GM12878 (cell line): ENCODE data around the gene MAP1LC3A. TPM values are rescaled to one million over a fixed set of nuclear protein-coding genes. Genes with fewer than 3 reads are reported as not detected.

Experiments
- ATAC-seq: fragments of 200-7000 bp; cut with Tn5 transposase; 3 replicates; pipeline ENCODE4 v1.9.1; 2020; ENCODE audit warnings: mild to moderate bottlenecking, moderate library complexity
- BruUV-seq: library from RNA; stranded (reverse); fragments of 400-500 nt; replicated peaks from 2 replicates; lab custom pipeline; 2021; lab: Mats Ljungman, UMichigan
- CTCF ChIA-PET: fragments of 300-600 bp; sonication (Branson Sonifier 250); formaldehyde crosslinking; extraction: SDS; loops from one replicate; lab custom pipeline; 2021; ENCODE audit warnings: inconsistent platforms; lab: Yijun Ruan, JAX
- POLR2A ChIA-PET: fragments of 350-600 bp; formaldehyde crosslinking; extraction: SDS; loops from one replicate; lab custom pipeline; 2021; ENCODE audit warnings: inconsistent platforms; lab: Charles Lee
- RAD21 ChIA-PET: fragments of 300-600 bp; sonication (Branson Sonifier 250); formaldehyde crosslinking; loops from one replicate; lab custom pipeline; 2023; ENCODE audit warnings: antibody characterized with exemption; ENCODE audit not compliant: unreplicated experiment; lab: Charles Lee
- SMC1A ChIA-PET: fragments of 300-600 bp; sonication (Branson Sonifier 250); formaldehyde crosslinking; loops from one replicate; lab custom pipeline; 2023; ENCODE audit not compliant: unreplicated experiment, uncharacterized antibody; lab: Charles Lee
- DNase-seq: peaks from one replicate; pipeline ENCODE4 v3.0.0-alpha.2; 2011; ENCODE audit warnings: low read depth, low spot score
- FAIRE-seq: peaks from 3 replicates; lab custom pipeline; 2011; peaks lifted over from hg19 to GRCh38; lab: Jason Lieb, UNC
- H2AFZ ChIP-seq: 2 replicates; pipeline ENCODE4 v1.6.0; 2011; ENCODE audit warnings: low read depth, low read length, control low read depth; ENCODE audit not compliant: control insufficient read depth
- H3K27ac ChIP-seq: 2 replicates; pipeline ENCODE4 v1.5.1; 2011; ENCODE audit warnings: control low read depth; ENCODE audit not compliant: control insufficient read depth, insufficient read depth
- H3K27me3 ChIP-seq, 2 experiments: replicated peaks in 1 of 2; 2 replicates each; pipeline versions ENCODE4 v1.6.0 to v1.6.1; 2011; ENCODE audit warnings: low read length in 1 of 2; ENCODE audit not compliant: control insufficient read depth in 2 of 2, insufficient read depth in 2 of 2
- H3K36me3 ChIP-seq, 2 experiments: 2 replicates each; pipeline ENCODE4 v1.5.1; 2011; ENCODE audit warnings: low read length in 1 of 2; ENCODE audit not compliant: control insufficient read depth in 2 of 2, insufficient read depth in 2 of 2
- H3K4me1 ChIP-seq: 2 replicates; pipeline ENCODE4 v1.6.1; 2011; ENCODE audit warnings: mild to moderate bottlenecking, low read length, moderate library complexity, mixed read lengths; ENCODE audit not compliant: control insufficient read depth, insufficient read depth
- H3K4me2 ChIP-seq: 2 replicates; pipeline ENCODE4 v1.6.0; 2011; ENCODE audit warnings: control low read depth; ENCODE audit not compliant: control insufficient read depth, insufficient read depth
- H3K4me3 ChIP-seq: fragments of 200-600 bp; sonication (generic); 2 replicates; pipeline ENCODE4 v1.5.1; 2016
- H3K79me2 ChIP-seq: 2 replicates; pipeline ENCODE4 v1.6.0; 2011; ENCODE audit warnings: low read length; ENCODE audit not compliant: control insufficient read depth, insufficient read depth
- H3K9ac ChIP-seq: 2 replicates; pipeline ENCODE4 v1.8.0; 2011; ENCODE audit warnings: low read length, control low read depth, mixed read lengths; ENCODE audit not compliant: control insufficient read depth, insufficient read depth
- H3K9me3 ChIP-seq: replicated peaks from 3 replicates; pipeline ENCODE4 v1.5.1; 2011; ENCODE audit warnings: mild to moderate bottlenecking, low read length; ENCODE audit not compliant: control insufficient read depth, insufficient read depth
- H4K20me1 ChIP-seq: 2 replicates; pipeline ENCODE4 v1.6.0; 2011; ENCODE audit not compliant: control insufficient read depth, insufficient read depth
- CBFB ChIP-seq: IDR thresholded peaks from 2 replicates; pipeline ENCODE4 v1.6.1; 2016; ENCODE audit warnings: antibody characterized with exemption, low read depth
- CHD1 ChIP-seq: IDR thresholded peaks from 2 replicates; pipeline ENCODE4 v1.6.1; 2012; ENCODE audit warnings: low read depth, low read length, improper control_type of control experiment
- CHD2 ChIP-seq: IDR thresholded peaks from 2 replicates; pipeline ENCODE4 v1.6.1; 2011; ENCODE audit warnings: low read depth, low read length, improper control_type of control experiment, borderline replicate concordance
- EGR1 ChIP-seq, 2 experiments: IDR thresholded peaks; 1 replicate in 1 of 2; 2 replicates in 1 of 2; pipeline ENCODE4 v1.6.1; 2011 to 2012; ENCODE audit warnings: low read depth in 2 of 2, low read length in 2 of 2, borderline replicate concordance in 1 of 2, mild to moderate bottlenecking in 1 of 2, moderate library complexity in 1 of 2
- ETV6 ChIP-seq, 2 experiments: fragments of 450-650 bp in 1 of 2; IDR thresholded peaks in 1 of 2; conservative IDR thresholded peaks in 1 of 2; 2 replicates each; pipeline ENCODE4 v1.6.1; 2014; ENCODE audit warnings: antibody characterized with exemption in 1 of 2, borderline replicate concordance in 1 of 2, low read depth in 1 of 2, mild to moderate bottlenecking in 1 of 2, moderate library complexity in 1 of 2
- HDAC6 ChIP-seq: fragments of 200-600 bp; sonication (generic); IDR thresholded peaks from one replicate; pipeline ENCODE4 v1.8.0; 2017; ENCODE audit warnings: antibody characterized with exemption; ENCODE audit not compliant: unreplicated experiment
- KDM1A ChIP-seq: fragments of 200-600 bp; sonication (generic); IDR thresholded peaks from 2 replicates; pipeline ENCODE4 v1.6.1; 2016; ENCODE audit warnings: borderline replicate concordance
- MEF2A ChIP-seq: IDR thresholded peaks from 2 replicates; pipeline ENCODE4 v1.6.1; 2011; ENCODE audit warnings: low read depth, mild to moderate bottlenecking, low read length, moderate library complexity; ENCODE audit not compliant: insufficient read depth
- NFYA ChIP-seq: IDR thresholded peaks from 2 replicates; pipeline ENCODE4 v1.6.1; 2011; ENCODE audit warnings: low read depth, mild to moderate bottlenecking, low read length, improper control_type of control experiment, borderline replicate concordance
- NR2F1 ChIP-seq: fragments of 450-650 bp; conservative IDR thresholded peaks from 2 replicates; pipeline ENCODE4 v1.6.1; 2017; ENCODE audit warnings: mild to moderate bottlenecking
- RAD51 ChIP-seq: fragments of 450-650 bp; IDR thresholded peaks from 2 replicates; pipeline ENCODE4 v1.6.1; 2016; ENCODE audit warnings: moderate library complexity, mild to moderate bottlenecking, inconsistent platforms
- RELA ChIP-seq: fragments of 450-650 bp; IDR thresholded peaks from 2 replicates; pipeline ENCODE4 v1.8.0; 2014; ENCODE audit warnings: borderline replicate concordance; ENCODE audit not compliant: partially characterized antibody
- SIX5 ChIP-seq: IDR thresholded peaks from 2 replicates; pipeline ENCODE4 v1.6.1; 2011; ENCODE audit warnings: mild to moderate bottlenecking, low read depth, low read length, moderate library complexity; ENCODE audit not compliant: severe bottlenecking
- ZNF274 ChIP-seq: IDR thresholded peaks from one replicate; pipeline ENCODE4 v1.8.0; 2011; ENCODE audit not compliant: insufficient read length, insufficient read depth
- WGBS: methylation state at CpG from one replicate; pipeline ENCODE4 v1.1.6; 2016; ENCODE audit warnings: low lambda C conversion rate; ENCODE audit not compliant: insufficient replicate concordance, insufficient coverage; ENCODE audit errors: missing lambda C conversion rate; 5-methylcytosine and 5-hydroxymethylcytosine counted together
- in situ Hi-C: fragments of 300-500 bp; cut with MboI; formaldehyde crosslinking; loops from 9 replicates; pipeline ENCODE4 v1.14.3; 2018; ENCODE audit warnings: mixed read lengths
- intact Hi-C: fragments of 100-400 bp; cut with micrococcal nuclease; formaldehyde crosslinking; loops from one replicate; pipeline ENCODE4 v1.14.2; 2022; ENCODE audit not compliant: unreplicated experiment
- polyA plus RNA-seq, 11 experiments: library from polyadenylated mRNA; depleted of rRNA in 4 of 11; unstranded in 6 of 11; stranded (reverse) in 5 of 11; fragments of >200 nt; fragmentation: Nextera tagmentation in 4 of 11; fragmentation: Illumina TruSeq in 1 of 11; extraction: Ambion mirVana in 4 of 11; extraction: Trizol in 1 of 11; gene quantifications; 1 replicate in 1 of 11; 2 replicates in 10 of 11; pipeline versions ENCODE4 v1.2.1 to v1.2.3, GENCODE V29; 2011 to 2016; ENCODE audit warnings: inconsistent platforms in 2 of 11, missing spikeins in 2 of 11, low read depth in 1 of 11
- total RNA-seq, 4 experiments: library from RNA; depleted of rRNA in 3 of 4; stranded (reverse); fragments of >200 nt in 3 of 4; fragmentation: Illumina TruSeq in 1 of 4; extraction: Trizol in 1 of 4; gene quantifications; 2 replicates each; pipeline versions ENCODE4 v1.2.1 to v1.2.3, GENCODE V29; 2013 to 2021

MAP1LC3A gene
- total and polyA plus RNA-seq, 10 of the 15 experiments (the other 5 are each of a cell fraction or from before 2014, with no cell fraction given) = 0.27 to 1.2 (median 0.39) TPM; not detected in 4

GRCh38 chr20:34540596-34541263 lies 17.8 kb upstream of the MAP1LC3A start:
- no TSS peak for BruUV-seq
- Histone ChIP-seq H4K20me1 (no peaks in the 10 kb centered on the region), H3K4me2 (no peak overlapping the region)
- no peak for DNase-seq
- TF ChIP-seq MEF2A (no peak), CHD1 (no peak), RAD51 (no peak), ZNF274 (no peak), HDAC6 (no peak), EGR1 (IDR thresholded peaks at IDR 0.05; ENCODE audit: borderline replicate concordance in 1 of 2, low read depth in 2 of 2, low read length in 2 of 2) (no peak), ETV6 (conservative IDR thresholded peaks at IDR 0.05 in 1 of 2, IDR thresholded peaks at IDR 0.05 in 1 of 2; ENCODE audit: borderline replicate concordance in 1 of 2, low read depth in 1 of 2) (no peak), CHD2 (no peak), RELA (no peak), NFYA (no peak), SIX5 (no peak), KDM1A (no peak), NR2F1 (no peak), CBFB (no peak)
- TF ChIP-seq, all 136 proteins: peak for 0
- CTCF ChIA-PET = interaction anchor here (0.6 to 5.7 kb wide), 9 partner anchors 18 to 234 kb away, joined by 3 to 93 read pairs (median 4); no protein-coding TSS in a partner anchor
- Histone ChIP-seq H3K4me1 (peaks cover 4% of the 10 kb centered on the region; the same call in 1 of the 2 replicates), H3K79me2 (no peaks in the 10 kb centered on the region), H3K4me3 (no peak overlapping the region), H3K27me3 (no peaks in the 10 kb centered on the region), H3K9ac (no peak overlapping the region), H3K36me3 (peaks cover 9 to 17% of the 10 kb centered on the region in 2 experiments; a peak in 3 of 4 replicates), H3K27ac (peak overlapping the region; percentile 46; the same call in 1 of the 2 replicates), H3K9me3 (no peaks in the 10 kb centered on the region), H2AFZ (no peak overlapping the region)
- FAIRE-seq = no peak
- RAD21 ChIA-PET = interaction anchor here (1.6 to 5.7 kb wide), 3 partner anchors 167 to 229 kb away, joined by 5 to 21 read pairs (median 9); no protein-coding TSS in a partner anchor
- intact Hi-C loops (no loop called here), in situ Hi-C loops (no loop called here)
- POLR2A ChIA-PET = no interaction called here
- SMC1A ChIA-PET = interaction anchor here (1.0 to 5.7 kb wide), 6 partner anchors 10 to 240 kb away, joined by 3 to 50 read pairs (median 5); partner anchors contain the start of gene TP53INP2
- no peak for ATAC-seq
- WGBS = 92% methylated on average over 15 of the region's 15 CpGs
